HUDEP-2 (cell line): Measurements from ENCODE around the gene TSKU.

Source experiments
- DNase-seq, 76 experiments: peaks; one replicate each; lab custom pipeline; 2025; ENCODE audit not compliant: unreplicated experiment in 76 of 76; lab: John Stamatoyannopoulos, UW

The TSKU gene

DNA sequence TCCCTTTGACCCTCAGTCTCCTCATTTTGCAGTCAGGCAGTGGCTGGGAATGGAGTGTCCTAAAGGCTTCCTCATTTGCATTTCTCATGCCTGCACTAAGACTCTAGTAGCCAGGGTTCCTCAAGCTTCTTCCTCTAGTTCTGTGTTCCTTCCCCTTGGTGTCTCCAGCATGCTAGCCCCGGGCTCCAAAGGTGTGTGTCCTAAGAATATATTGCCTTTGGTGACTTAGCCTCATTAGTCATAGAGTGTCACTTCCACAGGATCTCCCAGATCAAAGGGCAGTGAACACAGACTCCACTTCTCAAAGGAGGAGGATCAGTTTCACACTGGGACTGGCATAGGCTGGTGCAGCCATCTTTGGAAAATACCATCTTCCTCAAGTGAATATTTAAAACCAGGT is 56.2 kb downstream of the TSKU start:
- DNase-seq: no peak

DNA sequence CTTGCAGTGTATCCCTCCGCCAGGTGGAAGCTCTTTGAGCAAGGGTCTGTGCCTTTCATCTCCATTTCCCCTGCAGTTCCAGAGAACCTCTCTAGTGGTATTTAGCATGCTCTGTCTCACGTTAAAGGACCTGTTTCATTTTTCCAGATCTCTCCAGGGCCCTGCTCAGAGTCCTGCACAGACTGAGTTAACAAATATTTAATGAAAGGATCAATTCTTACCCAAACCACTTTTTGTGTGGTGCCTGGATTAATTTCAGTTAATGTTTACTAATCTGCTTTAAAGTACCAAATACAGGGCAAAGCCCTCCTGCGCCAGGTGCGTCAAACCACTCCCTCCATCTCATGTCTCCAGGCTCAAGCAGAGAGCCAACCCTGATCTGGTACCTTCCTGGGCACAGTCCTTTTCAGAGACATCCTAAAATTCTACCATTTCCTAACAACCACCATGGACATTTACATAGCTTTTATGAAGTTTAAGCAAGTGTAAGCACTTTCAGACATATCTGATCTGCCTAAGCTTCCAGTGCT is 58.8 kb downstream of the TSKU start:
- DNase-seq: no peak

DNA sequence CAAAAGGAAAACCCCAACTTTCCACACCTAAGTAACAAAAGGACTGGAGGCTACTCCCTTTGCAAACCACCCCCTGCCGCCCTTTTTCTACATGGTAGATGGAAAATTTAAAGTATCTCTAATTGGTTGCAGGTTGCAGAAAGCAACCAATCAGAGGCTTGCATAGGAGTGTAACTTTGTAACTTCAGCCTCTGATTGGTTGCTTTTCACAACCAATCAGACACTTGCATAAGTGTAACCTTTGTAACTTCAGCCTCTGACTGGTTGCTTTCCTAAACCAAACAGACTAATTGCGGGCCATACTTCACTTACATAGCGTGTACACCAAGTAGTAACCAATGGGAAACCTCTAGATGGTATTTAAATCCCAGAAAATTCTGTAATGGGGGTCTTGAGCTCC is 60.8 kb downstream of the TSKU start:
- no peak for DNase-seq

- no peak for DNase-seq
These were observed 61.4 kb downstream of the TSKU start for GRCh38 chr11:76844511-76844910.

GRCh38 chr11:76845069-76845468 is 61.9 kb downstream of the TSKU start:
- DNase-seq: no peak

GRCh38 chr11:76846441-76846840 is 63.3 kb downstream of the TSKU start:
- no peak for DNase-seq
